Neural cell (in vitro differentiated cells): ENCODE results near the gene C21orf58.

Experiments
- POLR2AphosphoS5 ChIP-seq: IDR thresholded peaks from 2 replicates; pipeline ENCODE4 v1.6.1; 2012
- TF ChIP-seq, protein P1 (sequence below): fragments of 450-650 bp; IDR thresholded peaks from 2 replicates; pipeline ENCODE4 v1.5.1; 2014; ENCODE audit warnings: antibody characterized with exemption, mild to moderate bottlenecking, moderate library complexity; ENCODE audit not compliant: poor library complexity, severe bottlenecking
- TF ChIP-seq, protein P2 (sequence below): IDR thresholded peaks from 2 replicates; pipeline ENCODE4 v1.6.1; 2012; ENCODE audit warnings: borderline replicate concordance

- TF ChIP-seq POLR2AphosphoS5, result no peak
- TF ChIP-seq, protein P1, sequence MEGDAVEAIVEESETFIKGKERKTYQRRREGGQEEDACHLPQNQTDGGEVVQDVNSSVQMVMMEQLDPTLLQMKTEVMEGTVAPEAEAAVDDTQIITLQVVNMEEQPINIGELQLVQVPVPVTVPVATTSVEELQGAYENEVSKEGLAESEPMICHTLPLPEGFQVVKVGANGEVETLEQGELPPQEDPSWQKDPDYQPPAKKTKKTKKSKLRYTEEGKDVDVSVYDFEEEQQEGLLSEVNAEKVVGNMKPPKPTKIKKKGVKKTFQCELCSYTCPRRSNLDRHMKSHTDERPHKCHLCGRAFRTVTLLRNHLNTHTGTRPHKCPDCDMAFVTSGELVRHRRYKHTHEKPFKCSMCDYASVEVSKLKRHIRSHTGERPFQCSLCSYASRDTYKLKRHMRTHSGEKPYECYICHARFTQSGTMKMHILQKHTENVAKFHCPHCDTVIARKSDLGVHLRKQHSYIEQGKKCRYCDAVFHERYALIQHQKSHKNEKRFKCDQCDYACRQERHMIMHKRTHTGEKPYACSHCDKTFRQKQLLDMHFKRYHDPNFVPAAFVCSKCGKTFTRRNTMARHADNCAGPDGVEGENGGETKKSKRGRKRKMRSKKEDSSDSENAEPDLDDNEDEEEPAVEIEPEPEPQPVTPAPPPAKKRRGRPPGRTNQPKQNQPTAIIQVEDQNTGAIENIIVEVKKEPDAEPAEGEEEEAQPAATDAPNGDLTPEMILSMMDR, result no peak
- TF ChIP-seq, protein P2, sequence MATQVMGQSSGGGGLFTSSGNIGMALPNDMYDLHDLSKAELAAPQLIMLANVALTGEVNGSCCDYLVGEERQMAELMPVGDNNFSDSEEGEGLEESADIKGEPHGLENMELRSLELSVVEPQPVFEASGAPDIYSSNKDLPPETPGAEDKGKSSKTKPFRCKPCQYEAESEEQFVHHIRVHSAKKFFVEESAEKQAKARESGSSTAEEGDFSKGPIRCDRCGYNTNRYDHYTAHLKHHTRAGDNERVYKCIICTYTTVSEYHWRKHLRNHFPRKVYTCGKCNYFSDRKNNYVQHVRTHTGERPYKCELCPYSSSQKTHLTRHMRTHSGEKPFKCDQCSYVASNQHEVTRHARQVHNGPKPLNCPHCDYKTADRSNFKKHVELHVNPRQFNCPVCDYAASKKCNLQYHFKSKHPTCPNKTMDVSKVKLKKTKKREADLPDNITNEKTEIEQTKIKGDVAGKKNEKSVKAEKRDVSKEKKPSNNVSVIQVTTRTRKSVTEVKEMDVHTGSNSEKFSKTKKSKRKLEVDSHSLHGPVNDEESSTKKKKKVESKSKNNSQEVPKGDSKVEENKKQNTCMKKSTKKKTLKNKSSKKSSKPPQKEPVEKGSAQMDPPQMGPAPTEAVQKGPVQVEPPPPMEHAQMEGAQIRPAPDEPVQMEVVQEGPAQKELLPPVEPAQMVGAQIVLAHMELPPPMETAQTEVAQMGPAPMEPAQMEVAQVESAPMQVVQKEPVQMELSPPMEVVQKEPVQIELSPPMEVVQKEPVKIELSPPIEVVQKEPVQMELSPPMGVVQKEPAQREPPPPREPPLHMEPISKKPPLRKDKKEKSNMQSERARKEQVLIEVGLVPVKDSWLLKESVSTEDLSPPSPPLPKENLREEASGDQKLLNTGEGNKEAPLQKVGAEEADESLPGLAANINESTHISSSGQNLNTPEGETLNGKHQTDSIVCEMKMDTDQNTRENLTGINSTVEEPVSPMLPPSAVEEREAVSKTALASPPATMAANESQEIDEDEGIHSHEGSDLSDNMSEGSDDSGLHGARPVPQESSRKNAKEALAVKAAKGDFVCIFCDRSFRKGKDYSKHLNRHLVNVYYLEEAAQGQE, result no peak
Observed at GRCh38 chr21:46352164-46352515, 28.5 kb upstream of the C21orf58 start.
